SU-DHL-6 (cell line): ENCODE measurements around the gene CRYZL1.

Experiments
- EZH2phosphoT487 ChIP-seq: fragments of 200-600 bp; sonication (generic), shearing (Covaris generic); conservative IDR thresholded peaks from 2 replicates; pipeline ENCODE4 v1.6.1; 2018; ENCODE audit warnings: mild to moderate bottlenecking, antibody characterized with exemption, low read length, moderate library complexity, mixed read lengths
- TF ChIP-seq, protein P1 (sequence below): fragments of 200-600 bp; sonication (generic); IDR thresholded peaks from one replicate; pipeline ENCODE4 v1.5.1; 2017; ENCODE audit warnings: antibody characterized with exemption, mild to moderate bottlenecking, low read length, moderate library complexity; ENCODE audit not compliant: insufficient read depth, poor library complexity, severe bottlenecking

DNA sequence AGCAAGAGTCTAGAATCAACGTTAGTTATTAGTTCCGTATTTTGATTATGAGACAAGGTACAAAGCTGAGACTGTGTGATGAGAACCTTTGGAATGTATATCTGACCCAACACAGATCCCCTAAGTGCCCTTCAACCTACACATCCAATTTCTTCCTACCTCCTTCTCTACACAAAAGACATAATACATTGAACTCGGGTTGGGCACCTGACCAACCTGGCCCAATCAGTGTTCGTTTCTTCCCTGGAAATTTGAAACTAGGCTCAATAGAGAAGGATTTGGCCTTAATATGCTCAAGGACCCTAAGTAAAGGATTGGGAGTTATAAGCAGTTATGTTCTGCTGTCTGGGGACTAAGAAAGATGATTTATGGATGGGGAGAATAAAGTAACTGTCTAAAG lies 12.9 kb upstream of the CRYZL1 start:
- TF ChIP-seq, protein P1, sequence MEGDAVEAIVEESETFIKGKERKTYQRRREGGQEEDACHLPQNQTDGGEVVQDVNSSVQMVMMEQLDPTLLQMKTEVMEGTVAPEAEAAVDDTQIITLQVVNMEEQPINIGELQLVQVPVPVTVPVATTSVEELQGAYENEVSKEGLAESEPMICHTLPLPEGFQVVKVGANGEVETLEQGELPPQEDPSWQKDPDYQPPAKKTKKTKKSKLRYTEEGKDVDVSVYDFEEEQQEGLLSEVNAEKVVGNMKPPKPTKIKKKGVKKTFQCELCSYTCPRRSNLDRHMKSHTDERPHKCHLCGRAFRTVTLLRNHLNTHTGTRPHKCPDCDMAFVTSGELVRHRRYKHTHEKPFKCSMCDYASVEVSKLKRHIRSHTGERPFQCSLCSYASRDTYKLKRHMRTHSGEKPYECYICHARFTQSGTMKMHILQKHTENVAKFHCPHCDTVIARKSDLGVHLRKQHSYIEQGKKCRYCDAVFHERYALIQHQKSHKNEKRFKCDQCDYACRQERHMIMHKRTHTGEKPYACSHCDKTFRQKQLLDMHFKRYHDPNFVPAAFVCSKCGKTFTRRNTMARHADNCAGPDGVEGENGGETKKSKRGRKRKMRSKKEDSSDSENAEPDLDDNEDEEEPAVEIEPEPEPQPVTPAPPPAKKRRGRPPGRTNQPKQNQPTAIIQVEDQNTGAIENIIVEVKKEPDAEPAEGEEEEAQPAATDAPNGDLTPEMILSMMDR = no peak
- TF ChIP-seq EZH2phosphoT487 = no peak
